ENCODE data around the gene TTLL1.

TTLL1 gene

DNA sequence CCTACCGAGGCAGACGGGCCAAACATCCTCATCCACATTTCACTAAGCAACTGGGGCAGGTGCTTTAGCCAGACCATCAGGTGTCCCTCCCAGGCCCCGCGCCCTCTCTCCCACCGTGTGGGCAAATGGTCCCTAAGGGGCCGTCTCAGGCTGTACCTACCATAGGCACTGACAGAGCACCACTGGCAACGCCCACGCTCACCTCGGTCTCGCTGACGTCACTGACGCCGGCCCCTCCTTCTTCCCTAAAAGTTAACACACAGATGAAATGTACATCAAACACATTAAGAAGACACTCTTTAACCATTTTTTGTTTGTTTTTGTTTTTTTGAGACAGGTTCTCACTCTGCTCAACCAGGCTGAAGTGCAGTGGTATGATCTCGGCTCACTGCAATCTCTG is 9.4 kb downstream of the TTLL1 start:
- no peaks in the 10 kb centered on the region for H3K27me3 ChIP-seq (ENCODE audit: insufficient read depth, low read depth)
- H3K4me1 ChIP-seq (ENCODE audit: low read depth, poor library complexity, severe bottlenecking), result peaks cover 6% of the 10 kb centered on the region
- no peak overlapping the region for H3K9ac ChIP-seq
- TF ChIP-seq, protein P1, sequence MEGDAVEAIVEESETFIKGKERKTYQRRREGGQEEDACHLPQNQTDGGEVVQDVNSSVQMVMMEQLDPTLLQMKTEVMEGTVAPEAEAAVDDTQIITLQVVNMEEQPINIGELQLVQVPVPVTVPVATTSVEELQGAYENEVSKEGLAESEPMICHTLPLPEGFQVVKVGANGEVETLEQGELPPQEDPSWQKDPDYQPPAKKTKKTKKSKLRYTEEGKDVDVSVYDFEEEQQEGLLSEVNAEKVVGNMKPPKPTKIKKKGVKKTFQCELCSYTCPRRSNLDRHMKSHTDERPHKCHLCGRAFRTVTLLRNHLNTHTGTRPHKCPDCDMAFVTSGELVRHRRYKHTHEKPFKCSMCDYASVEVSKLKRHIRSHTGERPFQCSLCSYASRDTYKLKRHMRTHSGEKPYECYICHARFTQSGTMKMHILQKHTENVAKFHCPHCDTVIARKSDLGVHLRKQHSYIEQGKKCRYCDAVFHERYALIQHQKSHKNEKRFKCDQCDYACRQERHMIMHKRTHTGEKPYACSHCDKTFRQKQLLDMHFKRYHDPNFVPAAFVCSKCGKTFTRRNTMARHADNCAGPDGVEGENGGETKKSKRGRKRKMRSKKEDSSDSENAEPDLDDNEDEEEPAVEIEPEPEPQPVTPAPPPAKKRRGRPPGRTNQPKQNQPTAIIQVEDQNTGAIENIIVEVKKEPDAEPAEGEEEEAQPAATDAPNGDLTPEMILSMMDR (conservative IDR thresholded peaks at IDR 0.05; ENCODE audit: low read depth, low read length), result no peak
- H3K79me2 ChIP-seq (ENCODE audit: insufficient read depth, low read depth), result no peaks in the 10 kb centered on the region
- H2AFZ ChIP-seq (ENCODE audit: low read depth), result no peak overlapping the region
- H3K4me2 ChIP-seq, result no peak overlapping the region
- H4K20me1 ChIP-seq (ENCODE audit: insufficient read depth), result no peaks in the 10 kb centered on the region
- H3K4me3 ChIP-seq (IDR thresholded peaks at IDR 0.05; ENCODE audit: insufficient read depth, low read depth, low read length), result no peak overlapping the region
- no peak overlapping the region for H3K27ac ChIP-seq
- H3K36me3 ChIP-seq (ENCODE audit: insufficient read depth), result no peaks in the 10 kb centered on the region

DNA sequence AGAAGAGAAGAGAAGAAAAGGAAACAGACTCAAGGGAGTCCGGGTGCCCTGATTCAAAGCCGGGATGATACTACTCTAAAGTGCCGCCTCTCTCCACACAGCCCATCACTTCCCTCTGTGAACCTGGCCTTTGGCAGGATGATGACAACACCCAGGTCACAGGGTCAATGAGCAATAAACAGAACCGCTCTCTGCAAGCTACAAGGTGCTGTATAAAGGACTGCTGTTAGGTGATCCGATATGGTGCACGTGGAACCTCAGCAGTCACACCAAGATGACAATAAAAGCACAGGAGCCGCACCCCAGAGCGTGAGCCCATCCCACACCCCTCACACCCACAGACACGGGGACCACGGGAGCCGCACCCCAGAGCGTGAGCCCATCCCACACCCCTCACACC is 10.7 kb downstream of the TTLL1 start:
- no peak overlapping the region for H3K4me2 ChIP-seq
- H3K4me3 ChIP-seq (IDR thresholded peaks at IDR 0.05; ENCODE audit: insufficient read depth, low read depth, low read length), result no peak overlapping the region
- H2AFZ ChIP-seq (ENCODE audit: low read depth), result no peak overlapping the region
- no peak overlapping the region for H3K27ac ChIP-seq
- no peaks in the 10 kb centered on the region for H3K36me3 ChIP-seq (ENCODE audit: insufficient read depth)
- no peaks in the 10 kb centered on the region for H4K20me1 ChIP-seq (ENCODE audit: insufficient read depth)
- no peaks in the 10 kb centered on the region for H3K27me3 ChIP-seq (ENCODE audit: insufficient read depth, low read depth)
- H3K9ac ChIP-seq, result no peak overlapping the region
- H3K4me1 ChIP-seq (ENCODE audit: low read depth, poor library complexity, severe bottlenecking), result no peaks in the 10 kb centered on the region
- H3K79me2 ChIP-seq (ENCODE audit: insufficient read depth, low read depth), result no peaks in the 10 kb centered on the region
- TF ChIP-seq, protein P1 (conservative IDR thresholded peaks at IDR 0.05; ENCODE audit: low read depth, low read length), result no peak

DNA sequence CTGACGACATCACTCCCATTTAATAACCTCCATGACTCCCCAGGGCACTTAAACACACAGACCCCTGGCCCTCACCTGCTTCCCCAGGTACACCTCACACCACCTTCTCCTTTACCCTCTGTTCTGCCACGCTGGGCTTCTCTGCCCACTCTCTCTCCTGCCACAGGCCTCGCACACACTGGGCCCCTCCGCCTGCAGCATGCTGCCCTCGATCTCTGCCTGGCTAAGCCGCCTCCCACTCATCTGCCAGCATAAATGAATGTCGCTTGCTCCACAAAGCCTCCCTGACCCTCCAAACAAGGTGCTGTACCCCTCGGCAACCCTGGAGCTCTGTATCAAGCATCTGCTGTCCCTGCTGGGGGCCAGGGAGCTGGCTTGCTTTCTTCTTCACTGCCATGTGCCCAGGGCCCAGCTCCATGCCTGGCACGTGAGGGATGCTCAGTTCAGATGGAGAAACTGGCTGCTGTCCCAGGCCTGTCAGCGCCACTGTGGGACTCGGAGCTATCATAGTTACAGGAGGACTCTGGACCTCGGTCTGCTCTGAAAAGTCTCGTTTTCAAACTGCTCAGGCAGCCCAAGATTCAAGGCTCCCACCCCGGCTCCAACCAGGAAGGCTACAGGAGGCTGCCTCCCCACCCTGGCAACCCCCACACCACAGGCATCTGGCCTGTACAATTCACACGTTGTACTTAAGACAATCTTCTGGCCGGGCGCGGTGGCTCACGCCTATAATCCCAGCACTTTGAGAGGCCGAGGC is 11.9 kb downstream of the TTLL1 start:
- H3K27me3 ChIP-seq (ENCODE audit: insufficient read depth, low read depth), result no peaks in the 10 kb centered on the region
- TF ChIP-seq, protein P1 (conservative IDR thresholded peaks at IDR 0.05; ENCODE audit: low read depth, low read length), result no peak

DNA sequence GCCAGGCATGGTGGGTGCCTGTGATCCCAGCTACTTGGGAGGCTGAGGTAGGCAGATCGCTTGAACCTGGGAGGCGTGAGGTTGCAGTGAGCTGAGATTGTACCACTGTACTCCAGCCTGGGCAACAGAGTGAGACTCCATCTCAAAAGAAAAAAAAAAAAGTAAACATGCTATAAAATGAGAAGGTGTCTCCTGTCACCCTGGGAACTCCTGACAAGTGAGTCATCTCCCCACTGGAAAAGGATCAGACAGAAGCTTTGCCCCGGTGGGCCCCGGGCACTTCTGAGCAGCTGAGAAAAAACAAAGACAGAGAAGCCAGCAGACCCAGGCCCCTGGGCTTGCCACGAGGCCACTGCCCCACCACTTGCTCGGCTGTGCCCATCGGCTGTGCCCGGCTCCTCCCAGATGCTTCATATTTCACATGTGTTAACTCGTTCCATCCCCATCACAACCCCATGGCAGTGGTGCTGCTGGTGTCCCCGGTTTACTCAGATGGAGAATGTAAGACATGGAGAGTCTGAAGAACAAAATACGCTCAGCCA is 22.3 kb downstream of the TTLL1 start:
- Histone ChIP-seq H3K4me1 (ENCODE audit: low read depth, poor library complexity, severe bottlenecking) (no peaks in the 10 kb centered on the region), H3K36me3 (ENCODE audit: insufficient read depth) (no peaks in the 10 kb centered on the region), H3K4me3 (IDR thresholded peaks at IDR 0.05; ENCODE audit: insufficient read depth, low read depth, low read length) (no peak overlapping the region), H3K9ac (no peak overlapping the region), H3K27me3 (ENCODE audit: insufficient read depth, low read depth) (0 out of 2 replicates have a peak, but pooled peaks cover 2% of the 10 kb centered on the region), H3K79me2 (ENCODE audit: insufficient read depth, low read depth) (no peaks in the 10 kb centered on the region), H3K27ac (no peak overlapping the region), H2AFZ (ENCODE audit: low read depth) (no peak overlapping the region), H3K4me2 (no peak overlapping the region), H4K20me1 (ENCODE audit: insufficient read depth) (no peaks in the 10 kb centered on the region)
- TF ChIP-seq, protein P1 (conservative IDR thresholded peaks at IDR 0.05; ENCODE audit: low read depth, low read length), result no peak

More for the DNA sequence above, 11.9 kb downstream of the TTLL1 start:
- no peak overlapping the region for H3K27ac ChIP-seq
- H3K9ac ChIP-seq, result no peak overlapping the region
- no peaks in the 10 kb centered on the region for H3K79me2 ChIP-seq (ENCODE audit: insufficient read depth, low read depth)
- no peaks in the 10 kb centered on the region for H4K20me1 ChIP-seq (ENCODE audit: insufficient read depth)
- no peak overlapping the region for H3K4me2 ChIP-seq
- no peaks in the 10 kb centered on the region for H3K36me3 ChIP-seq (ENCODE audit: insufficient read depth)
- H2AFZ ChIP-seq (ENCODE audit: low read depth), result no peak overlapping the region
- H3K4me3 ChIP-seq (IDR thresholded peaks at IDR 0.05; ENCODE audit: insufficient read depth, low read depth, low read length), result no peak overlapping the region
- no peaks in the 10 kb centered on the region for H3K4me1 ChIP-seq (ENCODE audit: low read depth, poor library complexity, severe bottlenecking)

Data from KMS-11 (cell line).